ENCODE results near the gene PEF1. TPM values are rescaled to one million over a fixed set of nuclear protein-coding genes. Genes with fewer than 3 reads are reported as not detected.

Gene PEF1
- total RNA-seq, 1 donor from 2014 or later = 57.9 TPM

DNA sequence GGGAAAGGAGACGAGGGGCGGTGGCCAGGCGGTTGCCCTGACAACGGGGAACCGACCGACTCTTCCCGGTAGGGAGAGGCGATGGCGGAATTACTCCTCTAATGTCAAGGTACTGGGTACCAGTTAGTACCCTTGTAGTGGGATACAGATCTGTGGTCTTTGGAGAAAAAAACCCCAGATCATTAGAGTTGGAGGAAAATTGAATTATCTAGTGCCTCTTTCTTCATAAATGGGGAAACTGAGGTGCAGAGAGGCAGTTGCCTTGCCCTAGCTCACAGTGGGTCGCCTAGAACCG is 545 bp upstream of the PEF1 start:
- H3K27me3 ChIP-seq (ENCODE audit: insufficient read depth, low read length) = no peaks in the 10 kb centered on the region
- H4K20me1 ChIP-seq (ENCODE audit: insufficient read depth, low read length) = peaks cover 15% of the 10 kb centered on the region
- TF ChIP-seq EZH2 (IDR thresholded peaks at IDR 0.05; ENCODE audit: insufficient read depth, low read length) = no peak
- TF ChIP-seq, protein P1, sequence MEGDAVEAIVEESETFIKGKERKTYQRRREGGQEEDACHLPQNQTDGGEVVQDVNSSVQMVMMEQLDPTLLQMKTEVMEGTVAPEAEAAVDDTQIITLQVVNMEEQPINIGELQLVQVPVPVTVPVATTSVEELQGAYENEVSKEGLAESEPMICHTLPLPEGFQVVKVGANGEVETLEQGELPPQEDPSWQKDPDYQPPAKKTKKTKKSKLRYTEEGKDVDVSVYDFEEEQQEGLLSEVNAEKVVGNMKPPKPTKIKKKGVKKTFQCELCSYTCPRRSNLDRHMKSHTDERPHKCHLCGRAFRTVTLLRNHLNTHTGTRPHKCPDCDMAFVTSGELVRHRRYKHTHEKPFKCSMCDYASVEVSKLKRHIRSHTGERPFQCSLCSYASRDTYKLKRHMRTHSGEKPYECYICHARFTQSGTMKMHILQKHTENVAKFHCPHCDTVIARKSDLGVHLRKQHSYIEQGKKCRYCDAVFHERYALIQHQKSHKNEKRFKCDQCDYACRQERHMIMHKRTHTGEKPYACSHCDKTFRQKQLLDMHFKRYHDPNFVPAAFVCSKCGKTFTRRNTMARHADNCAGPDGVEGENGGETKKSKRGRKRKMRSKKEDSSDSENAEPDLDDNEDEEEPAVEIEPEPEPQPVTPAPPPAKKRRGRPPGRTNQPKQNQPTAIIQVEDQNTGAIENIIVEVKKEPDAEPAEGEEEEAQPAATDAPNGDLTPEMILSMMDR (IDR thresholded peaks at IDR 0.05; ENCODE audit: insufficient read depth, low read depth, low read length) = no peak
- H3K9me3 Mint-ChIP-seq (ENCODE audit: unreplicated experiment) = no peaks in the 10 kb centered on the region
- peak overlapping the region; percentile 100 for H3K27ac Mint-ChIP-seq (ENCODE audit: unreplicated experiment)
- no peaks in the 10 kb centered on the region for H3K36me3 ChIP-seq (ENCODE audit: insufficient read depth, low read length)
- H3K4me1 ChIP-seq (ENCODE audit: insufficient read depth, low read length) = peaks cover 25% of the 10 kb centered on the region
- peak overlapping the region; percentile 99 for H2AFZ ChIP-seq (ENCODE audit: low read depth, low read length)
- peaks cover 19% of the 10 kb centered on the region for H3K4me1 Mint-ChIP-seq (ENCODE audit: low read depth, unreplicated experiment)
- peaks cover 2% of the 10 kb centered on the region for H3K36me3 Mint-ChIP-seq (ENCODE audit: low read depth, unreplicated experiment)
- no peaks in the 10 kb centered on the region for H3K9me3 ChIP-seq (ENCODE audit: insufficient read depth, low read depth, low read length)
- H3K4me2 ChIP-seq (ENCODE audit: low read length) = peak overlapping the region; percentile 99
- FAIRE-seq = no peak
- peak overlapping the region; percentile 97 for H3K4me3 Mint-ChIP-seq (ENCODE audit: unreplicated experiment)
- no peaks in the 10 kb centered on the region for H3K27me3 Mint-ChIP-seq (ENCODE audit: low read depth, unreplicated experiment)
- peaks cover 41% of the 10 kb centered on the region for H3K79me2 ChIP-seq (ENCODE audit: insufficient read depth, low read length)
- H3K9ac ChIP-seq (ENCODE audit: low read length) = peak overlapping the region; percentile 97
- DNase-seq (ENCODE audit: low read depth) = no peak
- H3K4me3 ChIP-seq (ENCODE audit: insufficient read depth, low read depth, low read length) = peak overlapping the region; percentile 88
- H3K27ac ChIP-seq (ENCODE audit: low read depth, low read length) = peak overlapping the region; percentile 98

DNA sequence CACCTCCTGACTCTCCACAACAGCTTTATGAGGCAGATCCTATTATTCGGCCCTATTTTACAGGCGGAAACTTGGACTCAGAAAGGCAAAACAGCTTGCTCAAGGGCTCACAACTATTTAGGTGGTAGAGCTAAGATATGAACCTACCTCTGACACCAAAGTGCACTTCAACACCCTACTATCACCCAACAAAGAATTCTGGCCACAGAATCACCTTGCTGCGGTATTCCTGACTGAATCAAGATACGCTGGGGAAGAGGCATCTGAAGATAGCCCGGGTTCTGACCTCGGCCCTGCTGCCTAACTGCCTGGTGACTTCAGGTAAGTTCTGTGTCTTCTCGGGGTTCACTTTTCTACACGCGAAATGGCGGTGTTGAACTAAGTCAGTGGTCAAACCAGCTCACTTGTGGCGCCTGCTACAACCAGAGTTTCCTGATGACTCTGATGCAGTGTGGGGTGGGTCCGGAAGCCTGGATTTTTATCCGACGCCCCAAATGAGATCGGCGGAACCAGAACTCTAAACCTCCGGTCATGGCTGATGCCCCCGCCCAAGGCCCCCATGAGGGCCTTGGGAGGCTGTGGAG is 608 bp downstream of the PEF1 start:
- Histone ChIP-seq H4K20me1 (ENCODE audit: insufficient read depth, low read length) (peaks cover 26% of the 10 kb centered on the region), H3K27ac (ENCODE audit: low read depth, low read length) (peak overlapping the region; percentile 98), H2AFZ (ENCODE audit: low read depth, low read length) (peak overlapping the region; percentile 99), H3K27me3 (ENCODE audit: insufficient read depth, low read length) (no peaks in the 10 kb centered on the region), H3K36me3 (ENCODE audit: insufficient read depth, low read length) (no peaks in the 10 kb centered on the region), H3K4me2 (ENCODE audit: low read length) (peak overlapping the region; percentile 99), H3K9ac (ENCODE audit: low read length) (peak overlapping the region; percentile 97), H3K9me3 (ENCODE audit: insufficient read depth, low read depth, low read length) (no peaks in the 10 kb centered on the region), H3K4me1 (ENCODE audit: insufficient read depth, low read length) (peaks cover 36% of the 10 kb centered on the region), H3K79me2 (ENCODE audit: insufficient read depth, low read length) (peaks cover 53% of the 10 kb centered on the region), H3K4me3 (ENCODE audit: insufficient read depth, low read depth, low read length) (peak overlapping the region; percentile 88)
- Mint-ChIP-seq H3K4me3 (ENCODE audit: unreplicated experiment) (peak overlapping the region; percentile 97), H3K9me3 (ENCODE audit: unreplicated experiment) (no peaks in the 10 kb centered on the region), H3K27ac (ENCODE audit: unreplicated experiment) (peak overlapping the region; percentile 100), H3K27me3 (ENCODE audit: low read depth, unreplicated experiment) (no peaks in the 10 kb centered on the region), H3K36me3 (ENCODE audit: low read depth, unreplicated experiment) (no peaks in the 10 kb centered on the region), H3K4me1 (ENCODE audit: low read depth, unreplicated experiment) (peaks cover 19% of the 10 kb centered on the region)
- TF ChIP-seq, protein P1 (IDR thresholded peaks at IDR 0.05; ENCODE audit: insufficient read depth, low read depth, low read length) = no peak
- no peak for TF ChIP-seq EZH2 (IDR thresholded peaks at IDR 0.05; ENCODE audit: insufficient read depth, low read length)
- no peak for FAIRE-seq
- no peak for DNase-seq (ENCODE audit: low read depth)

DNA sequence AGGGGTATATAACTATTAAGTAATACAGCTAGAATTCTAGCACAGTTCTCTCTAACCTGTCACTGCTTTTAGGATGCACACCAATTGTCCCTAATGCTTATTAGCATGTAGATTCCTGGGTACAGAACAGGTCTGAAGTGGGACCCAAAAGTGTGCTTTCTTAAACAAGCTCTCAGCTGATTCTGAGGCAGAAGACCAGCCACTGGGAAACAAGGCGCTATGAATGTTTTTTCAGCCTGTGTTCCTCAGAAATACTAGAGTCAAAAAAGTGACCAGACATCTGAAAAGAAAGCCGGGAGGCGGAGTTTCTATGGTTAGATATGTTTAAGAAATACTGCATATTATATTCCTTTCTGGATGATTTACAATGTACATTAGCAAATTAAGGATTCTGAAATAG is 1.8 kb downstream of the PEF1 start:
- H3K4me1 ChIP-seq (ENCODE audit: insufficient read depth, low read length) = peaks cover 30% of the 10 kb centered on the region
- no peak overlapping the region for H3K9ac ChIP-seq (ENCODE audit: low read length)
- H3K4me2 ChIP-seq (ENCODE audit: low read length) = no peak overlapping the region
- FAIRE-seq (no peak), DNase-seq (ENCODE audit: low read depth) (no peak)
- H3K27me3 Mint-ChIP-seq (ENCODE audit: low read depth, unreplicated experiment) = no peaks in the 10 kb centered on the region
- TF ChIP-seq, protein P1 (IDR thresholded peaks at IDR 0.05; ENCODE audit: insufficient read depth, low read depth, low read length) = no peak
- TF ChIP-seq EZH2 (IDR thresholded peaks at IDR 0.05; ENCODE audit: insufficient read depth, low read length) = no peak
- H3K9me3 Mint-ChIP-seq (ENCODE audit: unreplicated experiment) = no peaks in the 10 kb centered on the region
- peak overlapping the region; percentile 65 for H3K4me3 Mint-ChIP-seq (ENCODE audit: unreplicated experiment)
- peaks cover 38% of the 10 kb centered on the region for H4K20me1 ChIP-seq (ENCODE audit: insufficient read depth, low read length)
- no peak overlapping the region for H2AFZ ChIP-seq (ENCODE audit: low read depth, low read length)
- H3K36me3 ChIP-seq (ENCODE audit: insufficient read depth, low read length) = peaks cover 3% of the 10 kb centered on the region
- no peaks in the 10 kb centered on the region for H3K9me3 ChIP-seq (ENCODE audit: insufficient read depth, low read depth, low read length)
- peaks cover 2% of the 10 kb centered on the region for H3K36me3 Mint-ChIP-seq (ENCODE audit: low read depth, unreplicated experiment)
- H3K27ac Mint-ChIP-seq (ENCODE audit: unreplicated experiment) = no peak overlapping the region
- H3K27me3 ChIP-seq (ENCODE audit: insufficient read depth, low read length) = no peaks in the 10 kb centered on the region
- H3K27ac ChIP-seq (ENCODE audit: low read depth, low read length) = no peak overlapping the region
- no peak overlapping the region for H3K4me3 ChIP-seq (ENCODE audit: insufficient read depth, low read depth, low read length)
- H3K4me1 Mint-ChIP-seq (ENCODE audit: low read depth, unreplicated experiment) = peaks cover 20% of the 10 kb centered on the region
- peaks cover 65% of the 10 kb centered on the region for H3K79me2 ChIP-seq (ENCODE audit: insufficient read depth, low read length)
